Panc1 (cell line): ENCODE data around the gene PDE11A. TPM values are rescaled to one million over a fixed set of nuclear protein-coding genes. Genes with fewer than 3 reads are reported as not detected.

ENCODE experiments used
- ATAC-seq: fragments of 200-7000 bp; cut with Tn5 transposase; 2 replicates; pipeline ENCODE4 v1.9.1; 2020; ENCODE audit warnings: mild to moderate bottlenecking, moderate library complexity
- BruUV-seq: library from RNA; stranded (reverse); fragments of 400-500 nt; replicated peaks from 2 replicates; lab custom pipeline; 2021; lab: Mats Ljungman, UMichigan
- CTCF ChIA-PET: fragments of 300-600 bp; sonication (Branson Sonifier 250); formaldehyde crosslinking; loops from one replicate; lab custom pipeline; 2022; ENCODE audit warnings: antibody characterized with exemption; lab: Charles Lee
- POLR2A ChIA-PET: fragments of 300-600 bp; sonication (Branson Sonifier 250); formaldehyde crosslinking; loops from one replicate; lab custom pipeline; 2022; ENCODE audit warnings: antibody characterized with exemption; lab: Charles Lee
- DNase-seq: peaks from one replicate; pipeline ENCODE4 v3.0.0-alpha.2; 2010; ENCODE audit warnings: low read depth, low spot score
- H3K27ac ChIP-seq: 2 replicates; pipeline ENCODE4 v1.5.1; 2011; ENCODE audit warnings: mild to moderate bottlenecking, low read length, inconsistent platforms
- H3K27me3 ChIP-seq: fragments of 200-500 bp; sonication (Bioruptor generic); 2 replicates; pipeline ENCODE4 v1.6.0; 2014; ENCODE audit warnings: low read length, inconsistent platforms; ENCODE audit not compliant: control insufficient read depth, insufficient read depth
- H3K36me3 ChIP-seq: fragments of 200-500 bp; sonication (Bioruptor generic); 2 replicates; pipeline ENCODE4 v1.5.1; 2014; ENCODE audit warnings: inconsistent platforms, mild to moderate bottlenecking, low read length, moderate library complexity; ENCODE audit not compliant: control insufficient read depth, insufficient read depth
- H3K4me1 ChIP-seq: 2 replicates; pipeline ENCODE4 v1.5.1; 2011; ENCODE audit warnings: inconsistent platforms, mild to moderate bottlenecking, low read length, moderate library complexity; ENCODE audit not compliant: control insufficient read depth, insufficient read depth
- H3K4me3 ChIP-seq, 2 experiments: 2 replicates each; pipeline ENCODE4 v1.5.1; 2011 to 2012; ENCODE audit warnings: low read depth in 2 of 2, low read length in 2 of 2, mild to moderate bottlenecking in 2 of 2, inconsistent platforms in 1 of 2, moderate library complexity in 1 of 2
- H3K9me3 ChIP-seq: fragments of 200-500 bp; sonication (Bioruptor generic); 2 replicates; pipeline ENCODE4 v1.5.1; 2014; ENCODE audit warnings: low read depth, mild to moderate bottlenecking, inconsistent platforms, low read length, moderate library complexity; ENCODE audit not compliant: control insufficient read depth, insufficient read depth
- POLR2AphosphoS5 ChIP-seq: IDR thresholded peaks from 2 replicates; pipeline ENCODE4 v1.6.1; 2012; ENCODE audit warnings: mild to moderate bottlenecking, low read depth, low read length, moderate library complexity
- SIN3A ChIP-seq: IDR thresholded peaks from 2 replicates; pipeline ENCODE4 v1.6.1; 2012; ENCODE audit warnings: low read depth, mild to moderate bottlenecking, low read length, moderate library complexity, borderline replicate concordance; ENCODE audit not compliant: insufficient read depth
- TCF7L2 ChIP-seq: IDR thresholded peaks from 2 replicates; pipeline ENCODE4 v1.6.1; 2011; ENCODE audit warnings: mild to moderate bottlenecking, low read depth, low read length, inconsistent platforms
- in situ Hi-C: cut with HindIII; loops from 2 replicates; pipeline ENCODE4 v1.10.0; 2016; ENCODE audit warnings: low sequenced_read_pairs, low pct_unique_long_range_greater_than_20kb
- intact Hi-C: fragments of 100-400 bp; cut with micrococcal nuclease; formaldehyde crosslinking; loops from one replicate; pipeline ENCODE4 v1.10.0; 2022; ENCODE audit not compliant: unreplicated experiment
- total RNA-seq: library from RNA; stranded (reverse); gene quantifications from one replicate; pipeline ENCODE4 v1.2.1, GENCODE V29; 2021; ENCODE audit not compliant: unreplicated experiment
- TF ChIP-seq, protein P1 (sequence below): fragments of 450-650 bp; IDR thresholded peaks from 2 replicates; pipeline ENCODE4 v1.5.1; 2017; ENCODE audit warnings: mild to moderate bottlenecking
- TF ChIP-seq, protein P2 (sequence below), 2 experiments: IDR thresholded peaks; 2 replicates each; pipeline ENCODE4 v1.6.1; 2011 to 2012; ENCODE audit warnings: low read depth in 2 of 2, control low read depth in 1 of 2, low read length in 1 of 2, mild to moderate bottlenecking in 1 of 2, moderate library complexity in 1 of 2; ENCODE audit not compliant: insufficient read depth in 1 of 2

Gene PDE11A
- total RNA-seq, 1 experiment from 2014 or later, result not detected

GRCh38 chr2:177575358-177575757, 497.2 kb downstream of the PDE11A start:
- DNase-seq (no peak), ATAC-seq (no peak)
- POLR2A ChIA-PET, result no interaction called here
- Histone ChIP-seq H3K4me1 (no peaks in the 10 kb centered on the region), H3K27ac (no peak overlapping the region), H3K4me3 (no peak overlapping the region), H3K27me3 (peaks cover 2% of the 10 kb centered on the region; the same call in 1 of the 2 replicates), H3K9me3 (no peaks in the 10 kb centered on the region), H3K36me3 (no peaks in the 10 kb centered on the region)
- TF ChIP-seq TCF7L2 (no peak), SIN3A (no peak), POLR2AphosphoS5 (no peak)
- TF ChIP-seq, protein P1, sequence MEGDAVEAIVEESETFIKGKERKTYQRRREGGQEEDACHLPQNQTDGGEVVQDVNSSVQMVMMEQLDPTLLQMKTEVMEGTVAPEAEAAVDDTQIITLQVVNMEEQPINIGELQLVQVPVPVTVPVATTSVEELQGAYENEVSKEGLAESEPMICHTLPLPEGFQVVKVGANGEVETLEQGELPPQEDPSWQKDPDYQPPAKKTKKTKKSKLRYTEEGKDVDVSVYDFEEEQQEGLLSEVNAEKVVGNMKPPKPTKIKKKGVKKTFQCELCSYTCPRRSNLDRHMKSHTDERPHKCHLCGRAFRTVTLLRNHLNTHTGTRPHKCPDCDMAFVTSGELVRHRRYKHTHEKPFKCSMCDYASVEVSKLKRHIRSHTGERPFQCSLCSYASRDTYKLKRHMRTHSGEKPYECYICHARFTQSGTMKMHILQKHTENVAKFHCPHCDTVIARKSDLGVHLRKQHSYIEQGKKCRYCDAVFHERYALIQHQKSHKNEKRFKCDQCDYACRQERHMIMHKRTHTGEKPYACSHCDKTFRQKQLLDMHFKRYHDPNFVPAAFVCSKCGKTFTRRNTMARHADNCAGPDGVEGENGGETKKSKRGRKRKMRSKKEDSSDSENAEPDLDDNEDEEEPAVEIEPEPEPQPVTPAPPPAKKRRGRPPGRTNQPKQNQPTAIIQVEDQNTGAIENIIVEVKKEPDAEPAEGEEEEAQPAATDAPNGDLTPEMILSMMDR, result no peak
- TF ChIP-seq, protein P2, sequence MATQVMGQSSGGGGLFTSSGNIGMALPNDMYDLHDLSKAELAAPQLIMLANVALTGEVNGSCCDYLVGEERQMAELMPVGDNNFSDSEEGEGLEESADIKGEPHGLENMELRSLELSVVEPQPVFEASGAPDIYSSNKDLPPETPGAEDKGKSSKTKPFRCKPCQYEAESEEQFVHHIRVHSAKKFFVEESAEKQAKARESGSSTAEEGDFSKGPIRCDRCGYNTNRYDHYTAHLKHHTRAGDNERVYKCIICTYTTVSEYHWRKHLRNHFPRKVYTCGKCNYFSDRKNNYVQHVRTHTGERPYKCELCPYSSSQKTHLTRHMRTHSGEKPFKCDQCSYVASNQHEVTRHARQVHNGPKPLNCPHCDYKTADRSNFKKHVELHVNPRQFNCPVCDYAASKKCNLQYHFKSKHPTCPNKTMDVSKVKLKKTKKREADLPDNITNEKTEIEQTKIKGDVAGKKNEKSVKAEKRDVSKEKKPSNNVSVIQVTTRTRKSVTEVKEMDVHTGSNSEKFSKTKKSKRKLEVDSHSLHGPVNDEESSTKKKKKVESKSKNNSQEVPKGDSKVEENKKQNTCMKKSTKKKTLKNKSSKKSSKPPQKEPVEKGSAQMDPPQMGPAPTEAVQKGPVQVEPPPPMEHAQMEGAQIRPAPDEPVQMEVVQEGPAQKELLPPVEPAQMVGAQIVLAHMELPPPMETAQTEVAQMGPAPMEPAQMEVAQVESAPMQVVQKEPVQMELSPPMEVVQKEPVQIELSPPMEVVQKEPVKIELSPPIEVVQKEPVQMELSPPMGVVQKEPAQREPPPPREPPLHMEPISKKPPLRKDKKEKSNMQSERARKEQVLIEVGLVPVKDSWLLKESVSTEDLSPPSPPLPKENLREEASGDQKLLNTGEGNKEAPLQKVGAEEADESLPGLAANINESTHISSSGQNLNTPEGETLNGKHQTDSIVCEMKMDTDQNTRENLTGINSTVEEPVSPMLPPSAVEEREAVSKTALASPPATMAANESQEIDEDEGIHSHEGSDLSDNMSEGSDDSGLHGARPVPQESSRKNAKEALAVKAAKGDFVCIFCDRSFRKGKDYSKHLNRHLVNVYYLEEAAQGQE (IDR thresholded peaks at IDR 0.05; ENCODE audit: insufficient read depth in 1 of 2, low read depth in 2 of 2, low read length in 1 of 2), result no peak
- in situ Hi-C loops, result no loop called here
- BruUV-seq, result no TSS peak
- CTCF ChIA-PET, result no interaction called here
- intact Hi-C loops, result no loop called here

- BruUV-seq, result no TSS peak
- no peak for ATAC-seq
- no peaks in the 10 kb centered on the region for H3K9me3 ChIP-seq
- POLR2A ChIA-PET, result no interaction called here
- H3K4me3 ChIP-seq, result no peak overlapping the region
- DNase-seq, result no peak
- intact Hi-C loops, result no loop called here
- H3K4me1 ChIP-seq, result no peaks in the 10 kb centered on the region
- no peak overlapping the region for H3K27ac ChIP-seq
- in situ Hi-C loops, result no loop called here
- CTCF ChIA-PET, result no interaction called here
- TF ChIP-seq SIN3A, result no peak
- TF ChIP-seq, protein P1, result no peak
- TF ChIP-seq TCF7L2, result no peak
- TF ChIP-seq POLR2AphosphoS5, result no peak
- TF ChIP-seq, protein P2 (IDR thresholded peaks at IDR 0.05; ENCODE audit: insufficient read depth in 1 of 2, low read depth in 2 of 2, low read length in 1 of 2), result no peak
- H3K36me3 ChIP-seq, result no peaks in the 10 kb centered on the region
- peaks cover 8% of the 10 kb centered on the region; the same call in 1 of the 2 replicates for H3K27me3 ChIP-seq
These were observed 498.2 kb downstream of the PDE11A start for GRCh38 chr2:177574356-177574755.

Other genes with a start within 250 kb of the PDE11A start
- gene RBM45, start 39.7 kb upstream of the PDE11A start, total RNA-seq, result 14.1 TPM
- 2.1 TPM for gene OSBPL6, start 121.7 kb upstream of the PDE11A start, total RNA-seq